ENCODE results near the gene ERGIC1.

ERGIC1 gene

GRCh38 chr5:172873513-172873912, 39.5 kb downstream of the ERGIC1 start:
- TF ChIP-seq, protein P1, sequence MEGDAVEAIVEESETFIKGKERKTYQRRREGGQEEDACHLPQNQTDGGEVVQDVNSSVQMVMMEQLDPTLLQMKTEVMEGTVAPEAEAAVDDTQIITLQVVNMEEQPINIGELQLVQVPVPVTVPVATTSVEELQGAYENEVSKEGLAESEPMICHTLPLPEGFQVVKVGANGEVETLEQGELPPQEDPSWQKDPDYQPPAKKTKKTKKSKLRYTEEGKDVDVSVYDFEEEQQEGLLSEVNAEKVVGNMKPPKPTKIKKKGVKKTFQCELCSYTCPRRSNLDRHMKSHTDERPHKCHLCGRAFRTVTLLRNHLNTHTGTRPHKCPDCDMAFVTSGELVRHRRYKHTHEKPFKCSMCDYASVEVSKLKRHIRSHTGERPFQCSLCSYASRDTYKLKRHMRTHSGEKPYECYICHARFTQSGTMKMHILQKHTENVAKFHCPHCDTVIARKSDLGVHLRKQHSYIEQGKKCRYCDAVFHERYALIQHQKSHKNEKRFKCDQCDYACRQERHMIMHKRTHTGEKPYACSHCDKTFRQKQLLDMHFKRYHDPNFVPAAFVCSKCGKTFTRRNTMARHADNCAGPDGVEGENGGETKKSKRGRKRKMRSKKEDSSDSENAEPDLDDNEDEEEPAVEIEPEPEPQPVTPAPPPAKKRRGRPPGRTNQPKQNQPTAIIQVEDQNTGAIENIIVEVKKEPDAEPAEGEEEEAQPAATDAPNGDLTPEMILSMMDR (IDR thresholded peaks at IDR 0.05; ENCODE audit: low read depth, low read length, missing control alignments) = no peak
- no peak overlapping the region for H3K4me3 ChIP-seq (replicated peaks; ENCODE audit: low read depth, low read length)
- no peak for DNase-seq (ENCODE audit: extremely low read depth, low read depth)

GRCh38 chr5:172874647-172875504, 40.8 kb downstream of the ERGIC1 start:
- TF ChIP-seq, protein P1 (IDR thresholded peaks at IDR 0.05; ENCODE audit: low read depth, low read length, missing control alignments) = no peak
- DNase-seq (ENCODE audit: extremely low read depth, low read depth) = no peak
- no peak overlapping the region for H3K4me3 ChIP-seq (replicated peaks; ENCODE audit: low read depth, low read length)

DNA sequence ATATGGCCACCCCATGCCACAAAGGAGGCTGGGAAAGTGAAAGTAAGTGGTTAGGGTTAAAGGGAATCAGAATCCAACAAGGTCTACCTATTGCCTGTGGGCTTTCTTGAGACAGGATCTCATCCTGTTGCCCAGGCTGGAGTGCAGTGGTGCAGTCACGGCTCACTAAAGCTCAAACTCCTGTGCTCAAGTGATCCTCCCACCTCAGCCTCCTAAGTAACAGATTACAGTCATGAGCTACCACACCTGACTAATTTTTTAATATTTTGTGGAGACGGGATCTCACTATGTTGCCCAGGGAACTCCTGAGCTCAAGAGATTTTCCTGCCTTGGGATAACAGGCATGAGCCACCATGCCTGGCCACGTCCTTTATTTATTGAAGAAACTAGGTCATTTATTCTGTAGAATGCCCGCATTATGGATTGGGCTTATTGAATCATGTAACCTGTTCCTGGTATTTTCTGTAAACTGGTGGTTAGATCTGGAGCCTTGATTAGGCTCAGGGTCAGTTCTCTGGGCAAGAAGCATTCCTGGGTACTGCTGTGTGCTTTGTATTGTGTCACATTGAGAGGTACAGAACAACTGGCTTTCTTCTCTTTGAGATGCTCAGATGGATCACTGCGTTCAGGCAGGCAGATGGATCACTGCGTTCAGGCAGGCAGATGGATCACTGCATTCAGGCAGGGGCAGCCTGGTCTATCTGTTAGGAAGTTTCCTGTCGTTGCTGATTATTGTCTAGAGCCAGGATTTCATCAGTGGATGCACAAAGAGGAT, 41.6 kb downstream of the ERGIC1 start:
- TF ChIP-seq, protein P1 (IDR thresholded peaks at IDR 0.05; ENCODE audit: low read depth, low read length, missing control alignments) = no peak
- no peak for DNase-seq (ENCODE audit: extremely low read depth, low read depth)
- H3K4me3 ChIP-seq (replicated peaks; ENCODE audit: low read depth, low read length) = no peak overlapping the region

DNA sequence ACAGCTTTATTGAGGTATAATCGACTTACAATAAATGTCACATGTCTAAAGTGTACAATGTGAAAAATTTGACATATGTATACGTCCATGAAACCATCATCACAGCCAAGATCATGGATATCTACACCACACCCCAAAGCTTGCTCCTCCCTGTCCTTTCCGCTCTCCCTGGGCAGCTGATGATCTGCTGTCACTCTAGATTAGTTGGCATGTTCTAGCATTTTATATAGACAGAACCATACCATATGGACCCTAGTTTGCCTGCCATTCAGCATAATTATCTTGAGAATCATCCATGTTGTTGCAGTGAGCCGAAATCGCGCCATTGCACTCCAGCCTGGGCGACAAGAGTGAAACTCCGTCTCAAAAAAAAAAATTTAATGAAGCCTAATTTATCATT, 42.5 kb downstream of the ERGIC1 start:
- no peak for DNase-seq (ENCODE audit: extremely low read depth, low read depth)
- TF ChIP-seq, protein P1 (IDR thresholded peaks at IDR 0.05; ENCODE audit: low read depth, low read length, missing control alignments) = no peak
- no peak overlapping the region for H3K4me3 ChIP-seq (replicated peaks; ENCODE audit: low read depth, low read length)

- TF ChIP-seq, protein P1 (IDR thresholded peaks at IDR 0.05; ENCODE audit: low read depth, low read length, missing control alignments) = no peak
- no peak for DNase-seq (ENCODE audit: extremely low read depth, low read depth)
- no peak overlapping the region for H3K4me3 ChIP-seq (replicated peaks; ENCODE audit: low read depth, low read length)
Observed at GRCh38 chr5:172877466-172878260, 43.6 kb downstream of the ERGIC1 start.

- no peak for DNase-seq (ENCODE audit: extremely low read depth, low read depth)
- TF ChIP-seq, protein P1 (IDR thresholded peaks at IDR 0.05; ENCODE audit: low read depth, low read length, missing control alignments) = no peak
- peak overlapping the region; percentile 14; the same call in 1 of the 2 replicates for H3K4me3 ChIP-seq (replicated peaks; ENCODE audit: low read depth, low read length)
Observed at GRCh38 chr5:172878585-172878932, 44.5 kb downstream of the ERGIC1 start.
